AG04450 (cell line): ENCODE data around the gene VRK3. TPM values are rescaled to one million over a fixed set of nuclear protein-coding genes. Genes with fewer than 3 reads are reported as not detected.

Experiments
- CTCF ChIA-PET: fragments of 300-600, 350-600 bp; formaldehyde crosslinking; extraction: SDS; loops from one replicate; lab custom pipeline; 2022; ENCODE audit warnings: antibody characterized with exemption, inconsistent platforms; lab: Charles Lee
- POLR2A ChIA-PET: fragments of 350-600 bp; formaldehyde crosslinking; extraction: SDS; loops from one replicate; lab custom pipeline; 2021; ENCODE audit warnings: antibody characterized with exemption, inconsistent platforms; lab: Yijun Ruan, JAX
- DNase-seq: peaks from one replicate; pipeline ENCODE4 v3.0.0-alpha.2; 2011; ENCODE audit warnings: low read depth, low spot score
- H3K27ac ChIP-seq: one replicate; pipeline ENCODE4 v1.5.1; 2012; ENCODE audit warnings: low read depth, low read length, control low read depth
- H3K27me3 ChIP-seq: one replicate; pipeline ENCODE4 v1.6.0; 2012; ENCODE audit warnings: low read length; ENCODE audit not compliant: control insufficient read depth, insufficient read depth
- H3K4me3 ChIP-seq: 2 replicates; pipeline ENCODE4 v1.5.1; 2011; ENCODE audit warnings: mild to moderate bottlenecking, low read depth, low read length, control low read depth
- H3K9me3 ChIP-seq: 2 replicates; pipeline ENCODE4 v1.5.1; 2012; ENCODE audit warnings: low read length; ENCODE audit not compliant: control insufficient read depth, insufficient read depth
- CTCF ChIP-seq: IDR thresholded peaks from 2 replicates; pipeline ENCODE4 v1.5.1; 2011; ENCODE audit warnings: low read depth, low read length, control low read depth, inconsistent platforms
- polyA plus RNA-seq: library from polyadenylated mRNA; depleted of rRNA; stranded (reverse); fragments of >200 nt; gene quantifications from 2 replicates; pipeline ENCODE4 v1.2.3, GENCODE V29; 2011; rRNA removed

The VRK3 gene
- polyA plus RNA-seq, 1 experiment = 22.5 TPM

- Histone ChIP-seq H3K27ac (peak within 1 kb of the TSS; percentile 87), H3K9me3 (peaks cover 5% of the 10 kb centered on the region; the same call in 1 of the 2 replicates), H3K27me3 (no peaks in the 10 kb centered on the region), H3K4me3 (peak within 1 kb of the TSS; percentile 94)
- ChIA-PET CTCF (interaction anchor here (1.5 kb wide), 1 partner anchor 9 kb away, joined by 5 read pairs; no protein-coding TSS in a partner anchor), POLR2A (interaction anchor here (0.7 to 1.7 kb wide), 3 partner anchors 53 to 61 kb away, joined by 3 to 9 read pairs (median 5); partner anchors contain the start of gene AKT1S1)
- no peak for DNase-seq
- no peak for TF ChIP-seq CTCF
Measured at GRCh38 chr19:49929121-49929610, 96.0 kb downstream of the VRK3 start, which contains the start of the genes ATF5 and NUP62. Gene ATF5, plus strand, starts transcription at chr19:49929205. Its CDS starts 1,646 bp downstream, at chr19:49930851. Gene NUP62, minus strand, starts transcription at chr19:49929504. Its CDS starts 19,697 bp downstream, at chr19:49909807.

GRCh38 chr19:49927526-49928264 is 97.5 kb downstream of the VRK3 start:
- peak overlapping the region; percentile 27 for H3K4me3 ChIP-seq
- peak overlapping the region; percentile 87 for H3K27ac ChIP-seq
- H3K27me3 ChIP-seq = no peaks in the 10 kb centered on the region
- ChIA-PET POLR2A (interaction anchor here (0.5 to 0.9 kb wide), 3 partner anchors 79 to 98 kb away, joined by 3 to 6 read pairs (median 3); partner anchors contain the start of gene ZNF473), CTCF (interaction anchor here (1.6 kb wide), 1 partner anchor 10 kb away, joined by 4 read pairs; no protein-coding TSS in a partner anchor)
- no peak for TF ChIP-seq CTCF
- H3K9me3 ChIP-seq = peaks cover 5% of the 10 kb centered on the region; the same call in 1 of the 2 replicates
- no peak for DNase-seq

GRCh38 chr19:49926515-49926914 is 98.7 kb downstream of the VRK3 start:
- Histone ChIP-seq H3K27me3 (no peaks in the 10 kb centered on the region), H3K27ac (no peak overlapping the region), H3K4me3 (no peak overlapping the region), H3K9me3 (peaks cover 5% of the 10 kb centered on the region; the same call in 1 of the 2 replicates)
- CTCF ChIA-PET = interaction anchor here (0.7 kb wide), 1 partner anchor 12 kb away, joined by 4 read pairs; no protein-coding TSS in a partner anchor
- no peak for DNase-seq
- TF ChIP-seq CTCF = no peak
- POLR2A ChIA-PET = no interaction called here

Other genes starting within 250 kb of the VRK3 start
- 6.9 and 9.0 TPM in 2 replicates for gene FUZ, start 212.1 kb downstream of the VRK3 start, polyA plus RNA-seq
- gene MED25, start 207.1 kb downstream of the VRK3 start, polyA plus RNA-seq = 12.6 and 20.3 TPM in 2 replicates
- 37.6 and 58.5 TPM in 2 replicates for gene PTOV1, start 174.2 kb downstream of the VRK3 start, polyA plus RNA-seq
- gene PNKP, start 157.8 kb downstream of the VRK3 start, polyA plus RNA-seq = 13.0 and 13.1 TPM in 2 replicates
- gene AKT1S1, start 148.0 kb downstream of the VRK3 start, polyA plus RNA-seq = 27.5 and 33.1 TPM in 2 replicates
- 15.6 and 23.0 TPM in 2 replicates for gene TBC1D17, start 147.7 kb downstream of the VRK3 start, polyA plus RNA-seq
- gene IL4I1, start 128.5 kb downstream of the VRK3 start, polyA plus RNA-seq = 0.30 and 0.92 TPM in 2 replicates
- 6.3 and 6.8 TPM in 2 replicates for gene ATF5, start 96.2 kb downstream of the VRK3 start, polyA plus RNA-seq
- gene NUP62, start 95.9 kb downstream of the VRK3 start, polyA plus RNA-seq = 12.4 and 16.9 TPM in 2 replicates
- not detected in 2 replicates for gene SIGLEC11, start 64.2 kb downstream of the VRK3 start, polyA plus RNA-seq
- 6.2 and 6.5 TPM in 2 replicates for gene ZNF473, start 633 bp upstream of the VRK3 start, polyA plus RNA-seq
- gene IZUMO2, start 137.9 kb upstream of the VRK3 start, polyA plus RNA-seq = not detected in 2 replicates
- not detected in 2 replicates for gene MYH14, start 178.2 kb upstream of the VRK3 start, polyA plus RNA-seq